Measurements from ENCODE around the gene INPP5B.

The INPP5B gene

GRCh38 chr1:37854406-37854805 lies 92.4 kb downstream of the INPP5B start:
- Histone ChIP-seq H3K4me1 (ENCODE audit: insufficient read depth, low read length, poor library complexity, severe bottlenecking) (peaks cover 51% of the 10 kb centered on the region), H3K9me3 (ENCODE audit: insufficient read depth, low read depth, low read length) (no peaks in the 10 kb centered on the region), H3K79me2 (ENCODE audit: insufficient read depth, low read length) (peaks cover 64% of the 10 kb centered on the region)

GRCh38 chr1:37853157-37853556 lies 93.7 kb downstream of the INPP5B start:
- Histone ChIP-seq H3K9ac (ENCODE audit: low read depth, low read length, poor library complexity, severe bottlenecking) (no peak overlapping the region), H3K4me3 (ENCODE audit: low read length, poor library complexity, severe bottlenecking) (peak overlapping the region; percentile 11), H3K79me2 (ENCODE audit: insufficient read depth, low read length) (peaks cover 61% of the 10 kb centered on the region), H3K9me2 (replicated peaks; ENCODE audit: low read depth, low read length) (no peaks in the 10 kb centered on the region), H3K4me1 (ENCODE audit: insufficient read depth, low read length, poor library complexity, severe bottlenecking) (peaks cover 45% of the 10 kb centered on the region), H3K36me3 (ENCODE audit: insufficient read depth, low read length) (0 out of 2 replicates have a peak, but pooled peaks cover 3% of the 10 kb centered on the region), H2AFZ (ENCODE audit: low read length) (no peak overlapping the region), H3K27me3 (ENCODE audit: insufficient read depth, low read length, poor library complexity, severe bottlenecking) (no peaks in the 10 kb centered on the region), H3K4me2 (ENCODE audit: low read depth, low read length, poor library complexity, severe bottlenecking) (peak overlapping the region; percentile 43), H3K9me3 (ENCODE audit: insufficient read depth, low read depth, low read length) (no peaks in the 10 kb centered on the region), H4K20me1 (ENCODE audit: insufficient read depth, low read length, poor library complexity, severe bottlenecking) (peaks cover 2% of the 10 kb centered on the region), H3F3A (ENCODE audit: low read depth) (no peaks in the 10 kb centered on the region)
- TF ChIP-seq CTCF (conservative IDR thresholded peaks at IDR 0.05; ENCODE audit: low read length) (no peak), EZH2phosphoT487 (IDR thresholded peaks at IDR 0.05; ENCODE audit: borderline replicate concordance) (no peak)

More at GRCh38 chr1:37854406-37854805, 92.4 kb downstream of the INPP5B start:
- no peaks in the 10 kb centered on the region for H3F3A ChIP-seq (ENCODE audit: low read depth)
- TF ChIP-seq EZH2phosphoT487 (IDR thresholded peaks at IDR 0.05; ENCODE audit: borderline replicate concordance) (no peak), CTCF (conservative IDR thresholded peaks at IDR 0.05; ENCODE audit: low read length) (no peak)
- no peak overlapping the region for H2AFZ ChIP-seq (ENCODE audit: low read length)
- H3K9ac ChIP-seq (ENCODE audit: low read depth, low read length, poor library complexity, severe bottlenecking), result no peak overlapping the region
- H3K36me3 ChIP-seq (ENCODE audit: insufficient read depth, low read length), result 0 out of 2 replicates have a peak, but pooled peaks cover 3% of the 10 kb centered on the region
- H3K27me3 ChIP-seq (ENCODE audit: insufficient read depth, low read length, poor library complexity, severe bottlenecking), result no peaks in the 10 kb centered on the region
- H3K4me2 ChIP-seq (ENCODE audit: low read depth, low read length, poor library complexity, severe bottlenecking), result peak overlapping the region; percentile 59
- peaks cover 14% of the 10 kb centered on the region for H4K20me1 ChIP-seq (ENCODE audit: insufficient read depth, low read length, poor library complexity, severe bottlenecking)
- H3K9me2 ChIP-seq (replicated peaks; ENCODE audit: low read depth, low read length), result no peaks in the 10 kb centered on the region
- peak overlapping the region; percentile 14 for H3K4me3 ChIP-seq (ENCODE audit: low read length, poor library complexity, severe bottlenecking)

GRCh38 chr1:37851782-37852210 lies 95.1 kb downstream of the INPP5B start:
- Histone ChIP-seq H3K4me2 (ENCODE audit: low read depth, low read length, poor library complexity, severe bottlenecking) (peak overlapping the region; percentile 43), H3K4me3 (ENCODE audit: low read length, poor library complexity, severe bottlenecking) (no peak overlapping the region), H4K20me1 (ENCODE audit: insufficient read depth, low read length, poor library complexity, severe bottlenecking) (no peaks in the 10 kb centered on the region), H2AFZ (ENCODE audit: low read length) (no peak overlapping the region), H3K36me3 (ENCODE audit: insufficient read depth, low read length) (peaks cover 8% of the 10 kb centered on the region; the same call in 1 of the 2 replicates), H3K9me3 (ENCODE audit: insufficient read depth, low read depth, low read length) (no peaks in the 10 kb centered on the region), H3K27me3 (ENCODE audit: insufficient read depth, low read length, poor library complexity, severe bottlenecking) (no peaks in the 10 kb centered on the region), H3K79me2 (ENCODE audit: insufficient read depth, low read length) (peaks cover 57% of the 10 kb centered on the region), H3K4me1 (ENCODE audit: insufficient read depth, low read length, poor library complexity, severe bottlenecking) (peaks cover 42% of the 10 kb centered on the region), H3F3A (ENCODE audit: low read depth) (no peaks in the 10 kb centered on the region), H3K9ac (ENCODE audit: low read depth, low read length, poor library complexity, severe bottlenecking) (no peak overlapping the region), H3K9me2 (replicated peaks; ENCODE audit: low read depth, low read length) (no peaks in the 10 kb centered on the region)
- TF ChIP-seq EZH2phosphoT487 (IDR thresholded peaks at IDR 0.05; ENCODE audit: borderline replicate concordance) (no peak), CTCF (conservative IDR thresholded peaks at IDR 0.05; ENCODE audit: low read length) (no peak)

Measured in Loucy (cell line).